Prostate gland (tissue), 2 donors: ENCODE data around the gene TMEM252.

Source experiments
- CTCF ChIP-seq, 4 experiments: fragments of 200-600 bp in 2 of 4; fragments of 450-650 bp in 2 of 4; sonication (generic) in 2 of 4; IDR thresholded peaks; 1 replicate in 3 of 4; 2 replicates in 1 of 4; pipeline ENCODE4 v1.5.1; 2016 to 2019; ENCODE audit warnings: antibody characterized with exemption in 4 of 4, mild to moderate bottlenecking in 2 of 4, moderate library complexity in 2 of 4
- POLR2A ChIP-seq: fragments of 450-650 bp; IDR thresholded peaks from one replicate; pipeline ENCODE4 v1.6.1; 2016; ENCODE audit warnings: antibody characterized with exemption, mild to moderate bottlenecking
- POLR2AphosphoS5 ChIP-seq: sonication (generic); formaldehyde crosslinking; IDR thresholded peaks from one replicate; pipeline ENCODE4 v1.6.1; 2017; ENCODE audit warnings: antibody characterized with exemption

- TF ChIP-seq CTCF (IDR thresholded peaks at IDR 0.05) (no peak), POLR2A (no peak), POLR2AphosphoS5 (no peak)
Measured at GRCh38 chr9:68495247-68495646, 45.4 kb downstream of the TMEM252 start.
